ENCODE measurements around the gene COL4A2.

COL4A2 gene

GRCh38 chr13:110552767-110553166 is 245.7 kb downstream of the COL4A2 start:
- Histone ChIP-seq H3K36me3 (ENCODE audit: insufficient read depth, low read length) (no peaks in the 10 kb centered on the region), H3K27me3 (ENCODE audit: insufficient read depth, low read length) (no peaks in the 10 kb centered on the region), H3K79me2 (ENCODE audit: insufficient read depth, low read length) (no peaks in the 10 kb centered on the region), H3F3A (ENCODE audit: insufficient read depth, low read length) (no peaks in the 10 kb centered on the region), H3K4me2 (ENCODE audit: low read length) (no peak overlapping the region), H3K27ac (ENCODE audit: low read depth, low read length, poor library complexity, severe bottlenecking) (no peak overlapping the region), H3K9me3 (ENCODE audit: low read length) (no peaks in the 10 kb centered on the region), H4K20me1 (ENCODE audit: insufficient read depth, low read length) (no peaks in the 10 kb centered on the region), H3K9me2 (ENCODE audit: low read depth, low read length) (no peaks in the 10 kb centered on the region), H3K4me1 (ENCODE audit: insufficient read depth, low read length, severe bottlenecking) (peaks cover 13% of the 10 kb centered on the region), H3K4me3 (ENCODE audit: low read depth, low read length, poor library complexity, severe bottlenecking) (no peak overlapping the region), H2AFZ (ENCODE audit: low read length) (no peak overlapping the region), H3K9ac (ENCODE audit: low read length) (no peak overlapping the region)
- no peak for TF ChIP-seq EZH2 (IDR thresholded peaks at IDR 0.05; ENCODE audit: borderline replicate concordance, low read length)
- no peak for TF ChIP-seq CTCF (IDR thresholded peaks at IDR 0.05; ENCODE audit: low read length)

- no peaks in the 10 kb centered on the region for H3K9me3 ChIP-seq (ENCODE audit: low read length)
- H3K79me2 ChIP-seq (ENCODE audit: insufficient read depth, low read length): no peaks in the 10 kb centered on the region
- H4K20me1 ChIP-seq (ENCODE audit: insufficient read depth, low read length): no peaks in the 10 kb centered on the region
- H3K9ac ChIP-seq (ENCODE audit: low read length): no peak overlapping the region
- H3K4me3 ChIP-seq (ENCODE audit: low read depth, low read length, poor library complexity, severe bottlenecking): no peak overlapping the region
- no peak overlapping the region for H3K27ac ChIP-seq (ENCODE audit: low read depth, low read length, poor library complexity, severe bottlenecking)
- H3K4me1 ChIP-seq (ENCODE audit: insufficient read depth, low read length, severe bottlenecking): peaks cover 13% of the 10 kb centered on the region
- no peaks in the 10 kb centered on the region for H3F3A ChIP-seq (ENCODE audit: insufficient read depth, low read length)
- H3K27me3 ChIP-seq (ENCODE audit: insufficient read depth, low read length): no peaks in the 10 kb centered on the region
- H3K9me2 ChIP-seq (ENCODE audit: low read depth, low read length): no peaks in the 10 kb centered on the region
- H3K4me2 ChIP-seq (ENCODE audit: low read length): no peak overlapping the region
- TF ChIP-seq CTCF (IDR thresholded peaks at IDR 0.05; ENCODE audit: low read length) (no peak), EZH2 (IDR thresholded peaks at IDR 0.05; ENCODE audit: borderline replicate concordance, low read length) (no peak)
- no peak overlapping the region for H2AFZ ChIP-seq (ENCODE audit: low read length)
- H3K36me3 ChIP-seq (ENCODE audit: insufficient read depth, low read length): no peaks in the 10 kb centered on the region
Observed at GRCh38 chr13:110553417-110553816, 246.3 kb downstream of the COL4A2 start.

GRCh38 chr13:110554227-110554836 is 247.2 kb downstream of the COL4A2 start:
- no peaks in the 10 kb centered on the region for H3K36me3 ChIP-seq (ENCODE audit: insufficient read depth, low read length)
- H3K4me1 ChIP-seq (ENCODE audit: insufficient read depth, low read length, severe bottlenecking): peaks cover 13% of the 10 kb centered on the region
- H3F3A ChIP-seq (ENCODE audit: insufficient read depth, low read length): no peaks in the 10 kb centered on the region
- TF ChIP-seq CTCF (IDR thresholded peaks at IDR 0.05; ENCODE audit: low read length): no peak
- TF ChIP-seq EZH2 (IDR thresholded peaks at IDR 0.05; ENCODE audit: borderline replicate concordance, low read length): no peak
- H3K4me3 ChIP-seq (ENCODE audit: low read depth, low read length, poor library complexity, severe bottlenecking): no peak overlapping the region
- H3K9ac ChIP-seq (ENCODE audit: low read length): no peak overlapping the region
- H3K9me2 ChIP-seq (ENCODE audit: low read depth, low read length): no peaks in the 10 kb centered on the region
- H3K79me2 ChIP-seq (ENCODE audit: insufficient read depth, low read length): no peaks in the 10 kb centered on the region
- no peak overlapping the region for H2AFZ ChIP-seq (ENCODE audit: low read length)
- no peak overlapping the region for H3K27ac ChIP-seq (ENCODE audit: low read depth, low read length, poor library complexity, severe bottlenecking)
- H3K4me2 ChIP-seq (ENCODE audit: low read length): no peak overlapping the region
- no peaks in the 10 kb centered on the region for H4K20me1 ChIP-seq (ENCODE audit: insufficient read depth, low read length)
- no peaks in the 10 kb centered on the region for H3K9me3 ChIP-seq (ENCODE audit: low read length)
- H3K27me3 ChIP-seq (ENCODE audit: insufficient read depth, low read length): no peaks in the 10 kb centered on the region
